ENCODE results near the gene HNRNPH2.
A peak's percentile ranks its signal among the peaks of the same experiment; 100 is the strongest.

HNRNPH2 gene

DNA sequence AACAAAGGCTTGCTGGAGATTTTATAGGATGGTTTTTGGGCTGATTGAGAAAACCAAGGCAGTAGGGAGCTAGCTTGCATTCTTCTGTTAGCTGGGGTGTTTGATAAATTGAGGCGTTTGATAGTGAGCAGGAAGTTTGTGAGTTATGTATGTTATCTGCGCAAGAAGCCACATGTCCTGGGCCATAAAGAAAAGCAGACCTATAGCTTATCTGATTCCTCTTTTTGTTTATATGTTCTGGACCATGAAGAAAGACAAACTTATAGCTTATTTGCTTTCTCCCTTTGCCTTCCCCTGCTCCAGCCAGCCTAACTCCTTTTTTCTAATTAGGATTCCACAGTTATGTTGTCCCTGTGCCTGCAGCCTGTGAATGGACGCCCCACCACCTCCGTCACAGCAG, 9.2 kb downstream of the HNRNPH2 start:
- no peaks in the 10 kb centered on the region for H4K20me1 ChIP-seq (ENCODE audit: insufficient read depth, low read length)
- no peaks in the 10 kb centered on the region for H3F3A ChIP-seq (ENCODE audit: insufficient read depth, low read length)
- H3K36me3 ChIP-seq (ENCODE audit: insufficient read depth, low read length): peaks cover 16% of the 10 kb centered on the region; the same call in 1 of the 2 replicates
- no peak overlapping the region for H3K4me2 ChIP-seq (ENCODE audit: low read length)
- no peak overlapping the region for H2AFZ ChIP-seq (ENCODE audit: low read length)
- peaks cover 10% of the 10 kb centered on the region for H3K4me1 ChIP-seq (ENCODE audit: insufficient read depth, low read length, severe bottlenecking)
- no peak overlapping the region for H3K4me3 ChIP-seq (ENCODE audit: low read depth, low read length, poor library complexity, severe bottlenecking)
- TF ChIP-seq CTCF (IDR thresholded peaks at IDR 0.05; ENCODE audit: low read length) (no peak), EZH2 (IDR thresholded peaks at IDR 0.05; ENCODE audit: borderline replicate concordance, low read length) (no peak)
- no peak overlapping the region for H3K27ac ChIP-seq (ENCODE audit: low read depth, low read length, poor library complexity, severe bottlenecking)
- no peaks in the 10 kb centered on the region for H3K27me3 ChIP-seq (ENCODE audit: insufficient read depth, low read length)
- H3K9ac ChIP-seq (ENCODE audit: low read length): no peak overlapping the region
- H3K79me2 ChIP-seq (ENCODE audit: insufficient read depth, low read length): no peaks in the 10 kb centered on the region
- no peaks in the 10 kb centered on the region for H3K9me2 ChIP-seq (ENCODE audit: low read depth, low read length)
- H3K9me3 ChIP-seq (ENCODE audit: low read length): no peaks in the 10 kb centered on the region

GRCh38 chrX:101417981-101418841, 10.2 kb downstream of the HNRNPH2 start:
- Histone ChIP-seq H4K20me1 (ENCODE audit: insufficient read depth, low read length) (no peaks in the 10 kb centered on the region), H3K27ac (ENCODE audit: low read depth, low read length, poor library complexity, severe bottlenecking) (no peak overlapping the region), H3K27me3 (ENCODE audit: insufficient read depth, low read length) (no peaks in the 10 kb centered on the region), H2AFZ (ENCODE audit: low read length) (no peak overlapping the region), H3F3A (ENCODE audit: insufficient read depth, low read length) (no peaks in the 10 kb centered on the region), H3K9me3 (ENCODE audit: low read length) (no peaks in the 10 kb centered on the region), H3K9ac (ENCODE audit: low read length) (peak overlapping the region; percentile 34; the same call in 1 of the 2 replicates), H3K4me2 (ENCODE audit: low read length) (peak overlapping the region; percentile 42), H3K4me1 (ENCODE audit: insufficient read depth, low read length, severe bottlenecking) (peaks cover 10% of the 10 kb centered on the region), H3K4me3 (ENCODE audit: low read depth, low read length, poor library complexity, severe bottlenecking) (peak overlapping the region; percentile 40), H3K9me2 (ENCODE audit: low read depth, low read length) (no peaks in the 10 kb centered on the region), H3K79me2 (ENCODE audit: insufficient read depth, low read length) (no peaks in the 10 kb centered on the region), H3K36me3 (ENCODE audit: insufficient read depth, low read length) (peaks cover 6% of the 10 kb centered on the region; the same call in 1 of the 2 replicates)
- no peak for TF ChIP-seq EZH2 (IDR thresholded peaks at IDR 0.05; ENCODE audit: borderline replicate concordance, low read length)
- TF ChIP-seq CTCF (IDR thresholded peaks at IDR 0.05; ENCODE audit: low read length): no peak

- no peaks in the 10 kb centered on the region for H3K9me2 ChIP-seq (ENCODE audit: low read depth, low read length)
- no peak overlapping the region for H3K4me2 ChIP-seq (ENCODE audit: low read length)
- TF ChIP-seq CTCF (IDR thresholded peaks at IDR 0.05; ENCODE audit: low read length): no peak
- TF ChIP-seq EZH2 (IDR thresholded peaks at IDR 0.05; ENCODE audit: borderline replicate concordance, low read length): no peak
- H3K9me3 ChIP-seq (ENCODE audit: low read length): no peaks in the 10 kb centered on the region
- H3K9ac ChIP-seq (ENCODE audit: low read length): no peak overlapping the region
- peaks cover 10% of the 10 kb centered on the region for H3K4me1 ChIP-seq (ENCODE audit: insufficient read depth, low read length, severe bottlenecking)
- H3F3A ChIP-seq (ENCODE audit: insufficient read depth, low read length): no peaks in the 10 kb centered on the region
- no peak overlapping the region for H2AFZ ChIP-seq (ENCODE audit: low read length)
- no peak overlapping the region for H3K27ac ChIP-seq (ENCODE audit: low read depth, low read length, poor library complexity, severe bottlenecking)
- H3K79me2 ChIP-seq (ENCODE audit: insufficient read depth, low read length): no peaks in the 10 kb centered on the region
- H3K36me3 ChIP-seq (ENCODE audit: insufficient read depth, low read length): no peaks in the 10 kb centered on the region
- H3K27me3 ChIP-seq (ENCODE audit: insufficient read depth, low read length): no peaks in the 10 kb centered on the region
- H3K4me3 ChIP-seq (ENCODE audit: low read depth, low read length, poor library complexity, severe bottlenecking): no peak overlapping the region
- H4K20me1 ChIP-seq (ENCODE audit: insufficient read depth, low read length): no peaks in the 10 kb centered on the region
These were observed 11.5 kb downstream of the HNRNPH2 start for GRCh38 chrX:101419489-101419888.
